C4-2B (cell line): ENCODE data around the gene PRKAB1.

Experiments
- ZFX ChIP-seq: fragments of 450-650 bp; IDR thresholded peaks from 2 replicates; pipeline ENCODE4 v1.6.1; 2017
- TF ChIP-seq, protein P1 (sequence below): fragments of 450-650 bp; conservative IDR thresholded peaks from 2 replicates; pipeline ENCODE4 v1.5.1; 2017; ENCODE audit warnings: mild to moderate bottlenecking

DNA sequence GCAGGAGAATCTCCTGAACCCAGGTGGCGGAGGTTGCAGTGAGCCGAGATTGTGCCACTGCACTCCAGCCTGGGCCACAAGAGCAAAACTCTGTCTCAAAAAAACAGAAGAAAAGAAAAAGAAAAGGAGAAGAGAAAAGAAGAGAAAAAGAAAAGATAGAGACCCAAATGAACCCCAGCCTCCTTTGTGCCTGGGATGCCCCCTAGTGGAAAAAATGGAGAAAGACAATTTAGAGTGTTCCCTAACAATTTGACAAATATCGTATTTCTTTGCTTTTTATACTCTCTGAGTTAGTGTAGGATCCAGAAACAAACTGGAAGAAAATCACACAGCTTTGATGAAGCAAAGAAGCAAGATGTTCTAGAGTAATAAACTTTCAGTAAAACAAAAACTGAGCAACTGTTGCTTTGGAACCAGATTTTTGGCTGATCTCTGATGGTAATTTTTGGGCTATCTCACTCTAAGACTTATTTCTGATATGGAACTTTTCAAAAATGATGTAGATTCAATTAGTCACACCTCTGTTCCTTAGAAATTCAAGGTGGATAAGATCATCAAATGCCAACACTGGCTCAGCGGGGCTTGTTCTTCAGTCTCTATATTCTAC is 18.6 kb upstream of the PRKAB1 start:
- TF ChIP-seq, protein P1, sequence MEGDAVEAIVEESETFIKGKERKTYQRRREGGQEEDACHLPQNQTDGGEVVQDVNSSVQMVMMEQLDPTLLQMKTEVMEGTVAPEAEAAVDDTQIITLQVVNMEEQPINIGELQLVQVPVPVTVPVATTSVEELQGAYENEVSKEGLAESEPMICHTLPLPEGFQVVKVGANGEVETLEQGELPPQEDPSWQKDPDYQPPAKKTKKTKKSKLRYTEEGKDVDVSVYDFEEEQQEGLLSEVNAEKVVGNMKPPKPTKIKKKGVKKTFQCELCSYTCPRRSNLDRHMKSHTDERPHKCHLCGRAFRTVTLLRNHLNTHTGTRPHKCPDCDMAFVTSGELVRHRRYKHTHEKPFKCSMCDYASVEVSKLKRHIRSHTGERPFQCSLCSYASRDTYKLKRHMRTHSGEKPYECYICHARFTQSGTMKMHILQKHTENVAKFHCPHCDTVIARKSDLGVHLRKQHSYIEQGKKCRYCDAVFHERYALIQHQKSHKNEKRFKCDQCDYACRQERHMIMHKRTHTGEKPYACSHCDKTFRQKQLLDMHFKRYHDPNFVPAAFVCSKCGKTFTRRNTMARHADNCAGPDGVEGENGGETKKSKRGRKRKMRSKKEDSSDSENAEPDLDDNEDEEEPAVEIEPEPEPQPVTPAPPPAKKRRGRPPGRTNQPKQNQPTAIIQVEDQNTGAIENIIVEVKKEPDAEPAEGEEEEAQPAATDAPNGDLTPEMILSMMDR, result peak; percentile 88
- TF ChIP-seq ZFX, result no peak
